Mucosa of stomach (tissue), 1 donor: ENCODE measurements around the gene POLA2.
A peak's percentile ranks its signal among the peaks of the same experiment; 100 is the strongest.

Source experiments
- H3K27me3 ChIP-seq: one replicate; pipeline ENCODE4 v1.7.0; 2013; ENCODE audit warnings: mild to moderate bottlenecking, low read length; ENCODE audit not compliant: control insufficient read depth, insufficient read depth
- H3K36me3 ChIP-seq: one replicate; pipeline ENCODE4 v1.7.0; 2013; ENCODE audit warnings: low read length; ENCODE audit not compliant: control insufficient read depth, insufficient read depth
- H3K4me1 ChIP-seq: one replicate; pipeline ENCODE4 v1.7.0; 2013; ENCODE audit warnings: mild to moderate bottlenecking, low read length; ENCODE audit not compliant: control insufficient read depth, insufficient read depth
- H3K4me3 ChIP-seq: one replicate; pipeline ENCODE4 v1.7.0; 2013; ENCODE audit warnings: low read length
- H3K9ac ChIP-seq: one replicate; pipeline ENCODE4 v1.7.0; 2013; ENCODE audit warnings: mild to moderate bottlenecking, low read length, moderate library complexity
- H3K9me3 ChIP-seq: one replicate; pipeline ENCODE4 v1.7.0; 2013; ENCODE audit warnings: mild to moderate bottlenecking, low read length, moderate library complexity; ENCODE audit not compliant: control insufficient read depth
- donor health status: Pancreatic carcinoma.

The POLA2 gene

DNA sequence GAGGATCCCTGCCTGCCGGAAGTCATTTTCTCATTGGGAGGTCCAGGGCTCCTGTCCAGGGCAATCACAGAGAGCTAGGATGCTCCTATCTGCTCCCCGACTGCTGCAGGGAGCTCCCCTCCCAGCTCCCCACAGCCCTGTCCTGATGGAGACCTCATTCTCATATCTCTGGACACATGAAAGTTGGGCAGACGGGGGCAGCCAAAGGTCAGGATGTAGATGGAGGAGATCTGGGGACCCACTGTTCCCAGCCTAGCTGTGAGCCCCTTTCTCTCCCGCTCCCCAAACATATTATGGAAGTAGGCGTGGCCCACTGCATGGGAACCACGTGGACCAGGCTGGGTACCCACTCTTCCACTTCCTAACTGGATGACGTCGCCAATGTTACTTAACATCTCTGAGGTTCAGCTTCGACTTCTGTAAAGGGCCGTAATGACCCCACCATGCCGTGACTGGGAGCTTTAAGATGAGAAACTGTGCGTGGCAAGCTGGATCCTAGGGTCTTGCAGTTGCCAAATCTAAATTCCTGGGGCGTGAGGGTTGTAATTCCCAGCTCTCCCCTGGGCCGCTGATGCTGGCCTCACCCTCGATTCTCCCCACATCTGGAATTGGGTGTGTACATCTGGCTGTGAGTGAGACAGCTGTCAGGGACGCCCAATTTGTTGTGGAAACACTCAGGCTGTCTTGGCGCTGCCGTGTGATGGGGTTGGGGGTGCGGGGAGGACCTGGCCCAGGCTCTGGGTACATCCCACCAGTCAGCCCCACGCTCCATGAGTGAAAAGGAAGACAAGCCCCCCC is 54.7 kb downstream of the POLA2 start:
- Histone ChIP-seq H3K27me3 (no peaks in the 10 kb centered on the region), H3K9me3 (no peaks in the 10 kb centered on the region), H3K9ac (peak overlapping the region; percentile 70), H3K36me3 (peaks cover 4% of the 10 kb centered on the region), H3K4me1 (peaks cover 38% of the 10 kb centered on the region), H3K4me3 (peak overlapping the region; percentile 63)

DNA sequence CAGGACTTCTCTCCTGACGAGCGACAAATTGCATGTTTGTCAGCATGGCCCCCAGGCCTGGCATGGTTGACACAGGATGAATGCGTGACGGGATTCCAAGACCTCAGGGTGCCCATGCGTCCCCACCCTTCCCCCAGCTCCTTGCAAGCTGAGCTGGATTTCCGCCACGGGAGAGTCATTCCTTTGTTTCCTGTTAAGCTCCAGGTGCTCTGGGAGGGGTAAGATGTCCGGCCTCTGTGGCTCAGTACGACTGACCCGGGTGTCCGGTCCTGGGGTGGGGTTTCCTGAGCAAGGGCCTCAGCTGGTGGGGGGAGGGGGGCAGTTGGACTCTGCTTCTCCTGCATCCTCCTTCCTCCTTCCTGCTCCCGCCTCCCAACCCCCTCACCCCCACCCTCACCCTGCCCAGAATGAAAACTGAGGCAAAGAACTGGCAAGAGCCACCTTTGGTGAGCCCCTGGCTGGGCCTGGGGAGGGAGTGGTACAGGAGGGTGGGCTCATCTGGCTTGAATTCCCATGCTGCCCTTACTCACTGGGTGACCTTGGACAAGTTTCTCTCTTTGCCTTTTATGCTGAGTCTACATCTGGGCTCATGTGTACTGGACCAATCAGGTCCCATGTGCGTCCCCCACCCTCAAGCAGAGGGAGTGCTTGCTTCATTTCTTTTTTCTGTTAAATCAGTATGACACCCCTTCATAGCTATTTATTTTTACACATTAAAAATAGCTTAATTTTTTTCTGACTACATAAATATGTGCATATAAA is 55.4 kb downstream of the POLA2 start:
- H3K9ac ChIP-seq: peak overlapping the region; percentile 70
- peak overlapping the region; percentile 28 for H3K4me3 ChIP-seq
- H3K27me3 ChIP-seq: no peaks in the 10 kb centered on the region
- peaks cover 35% of the 10 kb centered on the region for H3K4me1 ChIP-seq
- H3K36me3 ChIP-seq: peaks cover 4% of the 10 kb centered on the region
- H3K9me3 ChIP-seq: no peaks in the 10 kb centered on the region

DNA sequence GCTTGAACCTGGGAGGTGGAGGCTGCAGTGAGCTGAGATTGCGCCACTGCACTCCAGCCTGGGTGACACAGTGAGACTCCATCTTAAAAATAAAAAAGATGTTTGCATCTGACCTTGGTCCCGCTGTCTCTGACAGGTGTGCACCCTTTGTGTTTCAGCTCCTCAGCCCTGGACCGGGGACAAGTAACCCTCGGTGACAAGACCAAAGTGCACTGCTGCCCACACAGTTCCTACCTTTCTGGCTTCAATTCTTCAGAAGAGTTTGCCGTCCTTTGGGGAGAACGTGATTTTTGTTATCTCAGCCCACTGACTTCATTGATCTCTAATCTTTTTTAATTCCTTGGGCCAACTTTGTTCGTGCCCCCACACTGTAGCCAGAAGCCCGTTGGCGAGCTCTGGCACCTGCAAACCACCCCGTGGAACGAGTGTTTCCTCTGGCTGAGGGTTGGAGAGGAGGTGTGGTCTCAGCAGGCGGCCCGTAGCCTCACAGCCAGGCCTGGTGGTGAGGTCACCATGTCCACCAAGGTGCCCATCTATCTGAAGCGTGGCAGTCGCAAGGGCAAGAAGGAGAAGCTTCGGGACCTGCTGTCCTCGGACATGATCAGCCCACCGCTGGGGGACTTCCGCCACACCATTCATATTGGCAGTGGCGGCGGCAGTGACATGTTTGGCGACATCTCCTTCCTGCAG is 58.8 kb downstream of the POLA2 start:
- no peaks in the 10 kb centered on the region for H3K27me3 ChIP-seq
- no peaks in the 10 kb centered on the region for H3K9me3 ChIP-seq
- peaks cover 4% of the 10 kb centered on the region for H3K36me3 ChIP-seq
- peaks cover 21% of the 10 kb centered on the region for H3K4me1 ChIP-seq
- no peak overlapping the region for H3K9ac ChIP-seq
- H3K4me3 ChIP-seq: no peak overlapping the region

DNA sequence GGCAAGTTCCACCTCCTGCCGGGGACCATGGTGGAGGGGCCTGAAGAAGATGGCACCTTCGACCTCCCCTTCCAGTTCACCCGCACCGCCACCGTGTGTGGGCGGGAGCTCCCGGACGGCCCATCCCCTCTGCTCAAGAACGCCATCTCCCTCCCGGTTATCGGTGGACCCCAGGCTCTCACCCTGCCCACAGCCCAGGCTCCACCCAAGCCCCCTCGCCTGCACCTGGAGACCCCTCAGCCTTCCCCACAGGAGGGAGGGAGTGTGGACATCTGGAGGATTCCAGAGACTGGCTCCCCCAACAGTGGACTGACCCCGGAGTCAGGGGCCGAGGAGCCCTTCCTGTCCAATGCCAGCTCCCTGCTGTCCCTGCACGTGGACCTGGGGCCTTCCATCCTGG is 59.3 kb downstream of the POLA2 start:
- H3K4me3 ChIP-seq: no peak overlapping the region
- peaks cover 4% of the 10 kb centered on the region for H3K36me3 ChIP-seq
- peaks cover 15% of the 10 kb centered on the region for H3K4me1 ChIP-seq
- no peak overlapping the region for H3K9ac ChIP-seq
- H3K9me3 ChIP-seq: no peaks in the 10 kb centered on the region
- no peaks in the 10 kb centered on the region for H3K27me3 ChIP-seq

DNA sequence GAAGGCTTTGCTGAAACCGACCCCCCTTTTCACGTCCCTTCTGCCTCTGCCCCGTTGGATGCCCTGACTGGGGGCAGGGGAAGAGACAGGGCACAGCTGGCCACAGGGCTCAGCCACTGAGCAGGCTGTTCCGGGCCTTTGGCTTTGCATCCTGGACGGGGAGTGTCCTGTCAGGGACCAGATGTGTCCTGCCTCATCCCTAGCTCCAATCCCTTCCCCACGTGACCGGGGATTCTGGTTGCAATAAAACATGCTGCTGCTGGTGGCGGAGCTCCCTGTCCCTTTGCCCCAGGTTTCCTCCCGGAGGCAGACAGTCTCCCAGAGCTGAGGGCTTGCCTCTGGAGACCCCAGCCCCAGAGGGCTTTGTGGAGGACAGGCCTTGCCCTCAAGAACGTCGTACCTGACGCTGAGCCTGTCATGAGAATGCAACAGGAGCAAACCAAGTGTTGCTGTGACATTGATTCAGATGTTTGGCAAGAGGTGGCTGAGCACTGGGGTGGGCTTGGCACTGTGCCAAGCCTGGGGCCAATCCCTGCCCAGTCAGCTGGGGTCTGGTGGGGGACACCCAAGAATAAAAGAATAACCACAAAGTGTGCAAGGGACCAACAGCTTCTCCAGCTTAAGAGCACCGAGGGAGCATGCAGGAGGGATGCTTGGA is 60.2 kb downstream of the POLA2 start:
- H3K4me1 ChIP-seq: peaks cover 6% of the 10 kb centered on the region

DNA sequence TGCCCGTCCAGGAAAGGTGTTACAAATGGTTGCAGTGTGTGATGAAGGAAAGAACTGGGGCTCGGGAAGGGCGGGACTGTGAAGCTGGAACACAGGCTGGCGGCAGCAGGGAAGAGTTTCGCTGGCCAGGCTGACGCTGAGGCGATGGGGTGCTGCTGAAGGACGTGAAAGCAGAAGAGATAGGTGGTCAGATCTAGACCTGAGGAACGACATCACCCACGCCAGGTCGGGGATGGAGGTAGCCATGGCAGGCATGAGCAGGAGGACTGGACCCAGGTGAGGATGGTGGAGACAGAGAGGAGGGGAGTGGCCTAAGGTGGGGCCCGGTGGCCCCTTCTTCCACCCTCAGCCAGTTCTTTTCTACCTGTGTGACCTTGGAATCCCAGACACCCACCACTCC is 62.1 kb downstream of the POLA2 start:
- H3K27me3 ChIP-seq: no peaks in the 10 kb centered on the region
- H3K9me3 ChIP-seq: no peaks in the 10 kb centered on the region
- H3K36me3 ChIP-seq: peaks cover 4% of the 10 kb centered on the region
- H3K4me1 ChIP-seq: no peaks in the 10 kb centered on the region
- H3K9ac ChIP-seq: no peak overlapping the region
- H3K4me3 ChIP-seq: no peak overlapping the region

More for the DNA sequence above, 60.2 kb downstream of the POLA2 start:
- Histone ChIP-seq H3K27me3 (no peaks in the 10 kb centered on the region), H3K9ac (no peak overlapping the region), H3K4me3 (no peak overlapping the region), H3K9me3 (no peaks in the 10 kb centered on the region), H3K36me3 (peaks cover 4% of the 10 kb centered on the region)

DNA sequence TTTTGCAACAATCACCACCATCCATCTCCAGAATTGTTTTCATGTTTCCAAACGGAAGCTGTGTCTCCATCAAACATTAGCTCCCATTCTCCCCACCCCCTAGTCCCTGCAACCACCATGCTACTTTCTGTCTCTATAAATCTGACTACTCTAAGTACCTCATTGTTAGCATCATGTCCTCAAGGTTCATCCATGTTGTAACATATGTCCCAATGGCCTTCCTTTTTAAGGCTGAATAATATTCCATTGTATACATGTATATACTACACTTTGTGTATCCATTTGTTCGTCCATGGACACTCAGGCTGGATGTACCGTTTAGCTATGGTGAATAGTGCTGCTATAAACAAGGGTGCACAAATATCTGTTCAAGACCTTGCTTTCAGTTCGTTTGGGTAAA is 63.7 kb downstream of the POLA2 start:
- Histone ChIP-seq H3K4me1 (no peaks in the 10 kb centered on the region), H3K9ac (no peak overlapping the region), H3K27me3 (no peaks in the 10 kb centered on the region), H3K9me3 (no peaks in the 10 kb centered on the region), H3K36me3 (peaks cover 4% of the 10 kb centered on the region), H3K4me3 (no peak overlapping the region)

DNA sequence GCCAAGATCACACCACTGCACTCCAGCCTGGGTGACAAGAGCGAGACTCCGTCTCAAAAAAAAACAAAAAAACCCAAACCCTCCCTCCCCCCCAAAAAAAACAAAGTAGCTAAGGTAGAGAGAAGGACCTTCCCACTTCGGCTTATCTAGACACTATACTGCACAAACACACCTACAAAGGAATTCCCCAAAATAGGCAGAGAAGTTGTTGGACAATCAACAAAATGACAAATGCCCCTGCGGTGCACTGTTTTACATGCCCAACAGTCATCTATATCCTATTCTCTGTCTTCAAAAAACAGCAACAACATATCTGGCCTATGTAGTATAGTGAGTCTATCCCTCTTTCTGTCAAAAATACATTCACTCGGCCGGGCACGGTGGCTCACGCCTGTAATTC is 65.3 kb downstream of the POLA2 start:
- H3K9ac ChIP-seq: no peak overlapping the region
- H3K4me3 ChIP-seq: no peak overlapping the region
- H3K27me3 ChIP-seq: no peaks in the 10 kb centered on the region
- no peaks in the 10 kb centered on the region for H3K4me1 ChIP-seq
- no peaks in the 10 kb centered on the region for H3K9me3 ChIP-seq
- H3K36me3 ChIP-seq: no peaks in the 10 kb centered on the region

DNA sequence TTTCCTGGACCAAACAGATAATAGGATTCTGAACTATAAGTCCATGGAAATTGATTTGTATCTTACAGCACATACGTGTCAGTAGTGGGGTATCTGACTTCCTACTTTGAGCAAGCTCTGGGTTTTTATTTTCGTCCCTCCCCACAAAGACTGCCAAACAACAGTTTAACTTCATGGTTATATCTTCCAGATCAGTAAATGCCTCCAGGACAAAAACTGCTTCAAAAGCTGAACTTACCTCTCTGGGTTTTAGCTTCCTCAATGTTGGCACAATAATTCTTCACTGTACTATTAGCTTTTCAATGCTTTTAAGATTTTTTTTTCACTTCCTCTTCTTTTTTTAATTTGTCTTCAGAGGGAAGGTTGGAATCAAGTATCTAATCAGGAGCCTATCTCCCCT is 67.7 kb downstream of the POLA2 start:
- no peaks in the 10 kb centered on the region for H3K36me3 ChIP-seq
- H3K4me3 ChIP-seq: no peak overlapping the region
- H3K4me1 ChIP-seq: peaks cover 2% of the 10 kb centered on the region
- no peaks in the 10 kb centered on the region for H3K27me3 ChIP-seq
- H3K9ac ChIP-seq: no peak overlapping the region
- H3K9me3 ChIP-seq: no peaks in the 10 kb centered on the region

DNA sequence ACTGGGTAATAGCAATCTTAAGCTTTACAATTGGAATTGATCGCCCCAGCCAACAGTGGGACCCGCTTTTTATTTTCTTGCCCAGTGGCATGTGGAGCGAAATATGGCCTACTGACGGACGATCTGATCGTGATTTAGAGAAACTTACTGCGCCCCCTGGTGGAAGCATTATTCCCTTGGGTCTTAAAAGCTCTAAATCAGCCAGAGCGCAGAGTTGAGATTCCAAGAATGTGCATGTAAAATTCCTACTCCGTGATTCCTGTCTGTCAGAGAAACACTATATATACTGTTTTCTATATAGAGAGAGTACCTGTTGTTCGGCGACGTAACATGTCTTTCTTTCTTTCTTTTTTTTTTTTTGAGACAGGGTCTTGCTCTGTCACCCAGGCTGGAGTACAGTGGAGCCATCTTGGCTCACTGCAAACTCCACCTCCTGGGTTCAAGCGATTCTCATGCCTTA is 68.2 kb downstream of the POLA2 start:
- no peak overlapping the region for H3K4me3 ChIP-seq
- no peak overlapping the region for H3K9ac ChIP-seq
- H3K9me3 ChIP-seq: no peaks in the 10 kb centered on the region
- H3K27me3 ChIP-seq: no peaks in the 10 kb centered on the region
- no peaks in the 10 kb centered on the region for H3K36me3 ChIP-seq
- H3K4me1 ChIP-seq: peaks cover 7% of the 10 kb centered on the region

DNA sequence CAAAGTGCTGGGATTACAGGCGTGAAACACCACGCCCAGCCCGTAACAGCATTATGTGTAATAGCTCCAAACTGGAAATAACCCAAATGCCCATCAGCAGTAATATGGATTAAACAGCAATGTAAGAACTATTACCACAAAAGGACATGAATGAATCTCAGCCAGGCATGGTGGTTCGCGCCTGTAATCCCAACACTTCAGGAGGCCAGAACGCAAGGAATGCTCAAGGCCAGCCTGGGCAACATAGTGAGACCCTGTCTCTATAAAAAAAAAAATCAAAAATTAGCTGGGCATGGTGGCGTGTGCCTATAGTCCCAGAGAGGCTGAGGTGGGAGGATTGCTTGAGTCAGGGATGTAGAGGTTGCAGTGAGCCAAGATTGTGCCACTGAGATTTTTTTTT is 68.8 kb downstream of the POLA2 start:
- Histone ChIP-seq H3K27me3 (no peaks in the 10 kb centered on the region), H3K9ac (no peak overlapping the region)

More for the DNA sequence above, 68.8 kb downstream of the POLA2 start:
- no peaks in the 10 kb centered on the region for H3K9me3 ChIP-seq
- no peak overlapping the region for H3K4me3 ChIP-seq
- H3K36me3 ChIP-seq: no peaks in the 10 kb centered on the region
- peaks cover 12% of the 10 kb centered on the region for H3K4me1 ChIP-seq
